HT1080 (cell line): ENCODE measurements around the gene GP9. TPM values are rescaled to one million over a fixed set of nuclear protein-coding genes. Genes with fewer than 3 reads are reported as not detected.
"Not testable (repeated sequence)": the region's sequence is repeated elsewhere in the genome, so short reads cannot be mapped to it uniquely, and the experiment has no call there.

Experiments
- DNase-seq: peaks from one replicate; pipeline ENCODE4 v3.0.0-alpha.2; 2015; ENCODE audit warnings: low read depth
- total RNA-seq: library from RNA; depleted of rRNA; stranded (reverse); fragments of >200 nt; shearing (Covaris generic); gene quantifications from 2 replicates; pipeline ENCODE4 v1.2.3, GENCODE V29; 2014; rRNA removed

Gene GP9
- total RNA-seq, 1 experiment from 2014 or later: not detected

DNA sequence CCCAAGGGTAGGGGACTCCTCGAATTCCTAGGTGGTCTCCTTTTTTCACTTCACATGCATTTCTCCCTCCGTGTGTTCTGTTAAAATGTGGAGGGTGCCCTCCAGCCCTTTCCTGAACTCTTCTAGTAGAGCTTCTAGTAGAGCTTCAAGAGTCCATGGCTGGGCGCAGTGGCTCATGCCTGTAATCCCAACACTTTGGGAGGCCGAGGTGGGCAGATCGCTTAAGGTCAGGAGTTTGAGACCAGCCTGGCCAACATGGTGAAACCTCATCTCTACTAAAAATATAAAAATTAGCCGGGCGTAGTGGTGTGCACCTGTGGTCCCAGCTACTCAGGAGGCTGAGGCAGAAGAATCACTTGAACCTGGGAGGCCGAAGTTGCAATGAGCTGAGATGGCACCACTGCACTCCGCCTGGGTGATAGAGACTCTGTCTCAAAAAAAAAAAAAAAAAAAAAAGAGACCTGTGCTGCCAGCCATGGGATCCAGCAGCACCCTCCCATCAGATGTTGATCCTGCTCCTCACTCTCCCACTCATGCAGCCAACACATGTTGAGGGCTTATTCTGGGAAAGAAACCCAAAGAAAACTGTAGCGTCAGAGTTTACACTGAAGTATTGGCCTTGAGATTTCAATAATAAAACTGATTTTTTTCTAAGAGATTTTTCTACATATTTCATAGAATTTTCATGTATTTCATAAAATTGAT is 50.6 kb downstream of the GP9 start:
- not testable (repeated sequence) for DNase-seq

Other genes starting within 250 kb of the GP9 start
- 47.1 and 61.0 TPM in 2 replicates for gene ACAD9, start 181.2 kb upstream of the GP9 start, total RNA-seq
- not detected in 2 replicates for gene CFAP92, start 66.7 kb upstream of the GP9 start, total RNA-seq
- not detected in 2 replicates for gene EFCC1, start 59.5 kb upstream of the GP9 start, total RNA-seq
- 19.7 and 20.1 TPM in 2 replicates for gene RAB43, start 61.0 kb downstream of the GP9 start, total RNA-seq
- gene ISY1, start 100.3 kb downstream of the GP9 start, total RNA-seq: 88.6 and 97.6 TPM in 2 replicates
- 649 and 701 TPM in 2 replicates for gene CNBP, start 123.1 kb downstream of the GP9 start, total RNA-seq
- 155 and 158 TPM in 2 replicates for gene COPG1, start 188.8 kb downstream of the GP9 start, total RNA-seq
- 37.4 and 54.9 TPM in 2 replicates for gene HMCES, start 218.1 kb downstream of the GP9 start, total RNA-seq